ENCODE measurements around the gene DENND11. TPM values are rescaled to one million over a fixed set of nuclear protein-coding genes. Genes with fewer than 3 reads are reported as not detected.
A peak's percentile ranks its signal among the peaks of the same experiment; 100 is the strongest.

The DENND11 gene
- total RNA-seq, 2 experiments from 2014 or later: 3.8 to 9.7 TPM

GRCh38 chr7:141737118-141737835, 35.3 kb upstream of the DENND11 start:
- intact Hi-C loops (cut with micrococcal nuclease; ENCODE audit: unreplicated experiment): loop anchor here (5.0 kb wide), 5 partner anchors 185 to 1550 kb away; partner anchors contain the start of genes AGK, BRAF, CASP2 and MRPS33
- Histone ChIP-seq H3K27ac (ENCODE audit: low read depth, low read length, poor library complexity, severe bottlenecking) (peak overlapping the region; percentile 73), H4K20me1 (ENCODE audit: insufficient read depth, low read length) (peaks cover 6% of the 10 kb centered on the region; the same call in 1 of the 2 replicates), H3K79me2 (ENCODE audit: insufficient read depth, low read depth, low read length) (peaks cover 35% of the 10 kb centered on the region), H3K4me3 (ENCODE audit: low read depth, low read length, poor library complexity, severe bottlenecking) (peak overlapping the region; percentile 79), H2AFZ (ENCODE audit: low read length) (peak overlapping the region; percentile 80), H3K4me1 (ENCODE audit: insufficient read depth, low read length, poor library complexity, severe bottlenecking) (peaks cover 28% of the 10 kb centered on the region), H3K36me3 (ENCODE audit: insufficient read depth, low read length) (peaks cover 33% of the 10 kb centered on the region), H3K9me3 (ENCODE audit: low read length) (no peaks in the 10 kb centered on the region), H3K9me2 (ENCODE audit: insufficient read depth, low read length) (no peaks in the 10 kb centered on the region), H3K4me2 (ENCODE audit: low read length) (peak overlapping the region; percentile 74)
- TSS peak; percentile 90 for BruUV-seq (replicated peaks)
- no peak for TF ChIP-seq EZH2phosphoT487 (IDR thresholded peaks at IDR 0.05; ENCODE audit: borderline replicate concordance, low read depth, low read length)
- TF ChIP-seq, protein P1, sequence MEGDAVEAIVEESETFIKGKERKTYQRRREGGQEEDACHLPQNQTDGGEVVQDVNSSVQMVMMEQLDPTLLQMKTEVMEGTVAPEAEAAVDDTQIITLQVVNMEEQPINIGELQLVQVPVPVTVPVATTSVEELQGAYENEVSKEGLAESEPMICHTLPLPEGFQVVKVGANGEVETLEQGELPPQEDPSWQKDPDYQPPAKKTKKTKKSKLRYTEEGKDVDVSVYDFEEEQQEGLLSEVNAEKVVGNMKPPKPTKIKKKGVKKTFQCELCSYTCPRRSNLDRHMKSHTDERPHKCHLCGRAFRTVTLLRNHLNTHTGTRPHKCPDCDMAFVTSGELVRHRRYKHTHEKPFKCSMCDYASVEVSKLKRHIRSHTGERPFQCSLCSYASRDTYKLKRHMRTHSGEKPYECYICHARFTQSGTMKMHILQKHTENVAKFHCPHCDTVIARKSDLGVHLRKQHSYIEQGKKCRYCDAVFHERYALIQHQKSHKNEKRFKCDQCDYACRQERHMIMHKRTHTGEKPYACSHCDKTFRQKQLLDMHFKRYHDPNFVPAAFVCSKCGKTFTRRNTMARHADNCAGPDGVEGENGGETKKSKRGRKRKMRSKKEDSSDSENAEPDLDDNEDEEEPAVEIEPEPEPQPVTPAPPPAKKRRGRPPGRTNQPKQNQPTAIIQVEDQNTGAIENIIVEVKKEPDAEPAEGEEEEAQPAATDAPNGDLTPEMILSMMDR (conservative IDR thresholded peaks at IDR 0.05; ENCODE audit: low read length): no peak
- peak; percentile 36 for DNase-seq (ENCODE audit: low spot score)
- CTCF ChIA-PET (ENCODE audit: unreplicated experiment): interaction anchor here (1.7 kb wide), 1 partner anchor 82 kb away, joined by 4 read pairs; no protein-coding TSS in a partner anchor
- POLR2A ChIA-PET: interaction anchor here (0.6 to 2.1 kb wide), 7 partner anchors 15 to 94 kb away, joined by 3 to 7 read pairs (median 3); partner anchors contain the start of gene DENND11

DNA sequence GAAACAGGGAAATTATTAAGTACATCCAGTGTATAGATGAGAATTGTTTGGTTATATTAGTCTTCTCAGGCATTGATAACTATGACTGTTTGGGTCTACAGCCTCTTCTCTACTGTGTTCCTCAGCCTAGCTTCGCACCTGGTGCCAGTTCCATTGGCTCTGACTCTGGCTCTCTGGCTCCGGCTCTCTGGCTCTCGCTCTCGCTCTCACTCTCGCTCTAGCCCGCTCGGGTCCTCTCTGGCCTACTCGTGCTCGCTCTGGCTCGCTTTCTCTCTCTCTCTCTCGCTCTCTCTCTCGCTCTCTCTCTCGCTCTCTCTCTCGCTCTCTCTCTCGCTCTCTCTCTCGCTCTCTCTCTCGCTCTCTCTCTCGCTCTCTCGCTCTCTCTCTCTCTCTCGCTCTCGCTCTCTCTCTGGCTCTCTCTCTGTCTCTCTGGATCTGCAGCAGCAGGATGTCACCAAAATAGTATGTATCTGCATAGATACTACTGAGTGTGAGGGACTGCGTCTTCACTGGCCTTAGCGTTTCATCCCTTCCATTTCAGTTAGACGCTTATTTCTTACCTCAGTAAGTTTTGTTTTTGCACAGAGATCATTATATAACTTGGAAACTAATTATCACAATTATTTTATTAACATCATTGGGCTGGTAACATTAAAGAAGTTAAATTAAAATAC, 29.6 kb upstream of the DENND11 start:
- POLR2A ChIA-PET: interaction anchor here (0.8 to 1.0 kb wide), 2 partner anchors 71 to 836 kb away, joined by 3 read pairs; no protein-coding TSS in a partner anchor
- intact Hi-C loops (cut with micrococcal nuclease; ENCODE audit: unreplicated experiment): no loop called here
- no TSS peak for BruUV-seq (replicated peaks)

More for the DNA sequence above, 29.6 kb upstream of the DENND11 start:
- TF ChIP-seq, protein P1 (conservative IDR thresholded peaks at IDR 0.05; ENCODE audit: low read length): no peak
- TF ChIP-seq EZH2phosphoT487 (IDR thresholded peaks at IDR 0.05; ENCODE audit: borderline replicate concordance, low read depth, low read length): no peak
- H3K9me2 ChIP-seq (ENCODE audit: insufficient read depth, low read length): no peaks in the 10 kb centered on the region
- H3K4me2 ChIP-seq (ENCODE audit: low read length): no peak overlapping the region
- H3K36me3 ChIP-seq (ENCODE audit: insufficient read depth, low read length): no peaks in the 10 kb centered on the region
- CTCF ChIA-PET (ENCODE audit: unreplicated experiment): no interaction called here
- H3K27ac ChIP-seq (ENCODE audit: low read depth, low read length, poor library complexity, severe bottlenecking): no peak overlapping the region
- H2AFZ ChIP-seq (ENCODE audit: low read length): no peak overlapping the region
- H3K4me1 ChIP-seq (ENCODE audit: insufficient read depth, low read length, poor library complexity, severe bottlenecking): peaks cover 5% of the 10 kb centered on the region
- no peak for DNase-seq (ENCODE audit: low spot score)
- H4K20me1 ChIP-seq (ENCODE audit: insufficient read depth, low read length): no peaks in the 10 kb centered on the region
- no peaks in the 10 kb centered on the region for H3K9me3 ChIP-seq (ENCODE audit: low read length)
- H3K4me3 ChIP-seq (ENCODE audit: low read depth, low read length, poor library complexity, severe bottlenecking): no peak overlapping the region
- no peaks in the 10 kb centered on the region for H3K79me2 ChIP-seq (ENCODE audit: insufficient read depth, low read depth, low read length)
